Measurements from ENCODE around the gene DNMT3A. TPM values are rescaled to one million over a fixed set of nuclear protein-coding genes. Genes with fewer than 3 reads are reported as not detected.

Gene DNMT3A
- total RNA-seq, 1 donor from 2014 or later, result 101 TPM

DNA sequence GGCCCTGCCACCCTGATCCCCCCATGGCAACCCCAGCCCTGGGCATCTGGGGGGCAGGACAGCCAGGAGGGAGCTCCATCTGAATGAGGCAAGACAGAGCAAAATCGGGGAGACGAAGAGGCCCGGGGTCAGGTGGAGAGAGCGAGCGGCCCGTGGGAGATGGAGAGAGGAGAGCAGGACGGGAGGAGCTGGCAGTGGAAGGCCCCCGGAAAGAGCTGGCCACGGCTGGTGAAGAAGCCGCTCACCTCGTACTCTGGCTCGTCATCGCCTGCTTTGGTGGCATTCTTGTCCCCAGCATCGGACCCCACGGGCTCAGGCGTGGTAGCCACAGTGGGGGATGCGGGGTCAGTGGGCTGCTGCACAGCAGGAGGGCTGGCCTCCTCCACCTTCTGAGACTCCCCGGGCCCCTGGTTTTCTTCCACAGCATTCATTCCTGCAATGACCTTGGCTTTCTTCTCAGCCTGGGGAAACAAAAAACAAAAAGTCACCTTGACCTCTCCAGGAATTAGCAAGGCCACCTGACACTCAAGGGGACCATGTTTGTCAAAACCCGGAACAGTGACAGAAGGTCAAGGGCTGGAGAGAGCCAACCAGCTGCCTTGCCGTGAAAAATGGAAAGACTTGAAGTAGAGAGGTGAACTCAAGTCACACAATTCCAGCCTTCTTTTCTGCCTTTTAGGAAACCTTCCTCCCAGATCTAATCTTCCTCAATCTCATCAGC is 93.8 kb downstream of the DNMT3A start:
- Mint-ChIP-seq H3K27ac (no peak overlapping the region), H3K27me3 (ENCODE audit: insufficient read depth) (no peaks in the 10 kb centered on the region), H3K36me3 (ENCODE audit: low read depth) (peaks cover 33% of the 10 kb centered on the region), H3K4me3 (no peak overlapping the region), H3K4me1 (ENCODE audit: low read depth) (peaks cover 21% of the 10 kb centered on the region), H3K9me3 (no peaks in the 10 kb centered on the region)
- DNase-seq (ENCODE audit: low spot score), result no peak
- intact Hi-C loops (cut with micrococcal nuclease), result no loop called here

DNA sequence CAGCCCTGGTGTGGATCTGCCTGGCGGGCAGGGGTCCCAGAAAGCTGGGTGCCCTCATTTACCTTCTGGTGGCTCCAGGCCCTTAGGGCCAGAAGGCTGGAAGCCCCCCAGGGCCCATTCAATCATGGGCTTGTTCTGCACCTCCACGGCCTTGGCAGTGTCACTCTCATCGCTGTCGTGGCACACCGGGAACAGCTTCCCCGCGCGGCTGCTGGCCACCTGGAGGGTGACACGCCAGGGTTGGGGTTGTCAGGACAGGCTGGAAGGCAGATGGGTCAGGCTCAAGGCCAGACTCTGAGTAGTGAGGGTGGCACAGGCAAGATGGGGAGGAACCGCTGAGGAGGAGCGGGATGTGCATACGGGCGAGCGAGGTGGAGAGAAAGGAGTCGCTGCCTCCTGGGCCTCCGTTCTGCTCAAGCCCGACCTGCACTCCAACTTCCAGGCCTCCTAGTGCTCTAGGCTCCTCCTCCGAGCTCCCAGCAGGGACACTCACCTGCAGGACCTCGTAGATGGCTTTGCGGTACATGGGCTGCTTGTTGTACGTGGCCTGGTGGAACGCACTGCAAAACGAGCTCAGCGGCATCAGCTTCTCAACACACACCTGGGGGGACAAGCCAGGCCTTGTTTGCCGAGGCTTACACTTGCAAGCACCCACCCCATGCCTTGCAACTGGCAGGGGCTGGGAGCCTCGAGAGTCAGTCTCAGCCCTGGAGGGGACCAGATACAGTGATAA is 95.0 kb downstream of the DNMT3A start:
- H3K27me3 Mint-ChIP-seq (ENCODE audit: insufficient read depth), result no peaks in the 10 kb centered on the region
- intact Hi-C loops (cut with micrococcal nuclease), result no loop called here

DNA sequence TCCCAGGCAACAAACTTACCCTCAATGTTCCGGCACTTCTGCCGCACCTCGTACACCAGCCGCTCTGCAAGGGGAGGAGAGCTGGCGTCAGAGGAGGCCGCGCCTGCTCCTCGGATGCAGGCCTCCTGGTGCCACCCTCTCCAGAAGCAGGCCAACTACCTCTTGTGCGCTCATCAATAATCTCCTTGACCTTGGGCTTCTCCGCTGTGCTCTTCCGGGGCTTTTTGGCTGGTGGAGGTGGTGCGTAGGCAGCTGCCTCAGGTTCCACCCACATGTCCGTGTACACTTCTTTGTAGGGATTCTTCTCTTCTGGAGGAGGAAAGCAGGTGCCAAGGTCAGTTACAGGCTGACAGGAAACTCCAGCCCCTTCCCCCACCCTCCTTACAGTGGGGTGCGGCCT is 95.7 kb downstream of the DNMT3A start:
- intact Hi-C loops (cut with micrococcal nuclease), result no loop called here
- peaks cover 17% of the 10 kb centered on the region for H3K4me1 Mint-ChIP-seq (ENCODE audit: low read depth)

More for the DNA sequence above, 95.0 kb downstream of the DNMT3A start:
- Mint-ChIP-seq H3K9me3 (no peaks in the 10 kb centered on the region), H3K4me3 (no peak overlapping the region), H3K27ac (no peak overlapping the region), H3K36me3 (ENCODE audit: low read depth) (peaks cover 39% of the 10 kb centered on the region), H3K4me1 (ENCODE audit: low read depth) (peaks cover 17% of the 10 kb centered on the region)
- no peak for DNase-seq (ENCODE audit: low spot score)

DNA sequence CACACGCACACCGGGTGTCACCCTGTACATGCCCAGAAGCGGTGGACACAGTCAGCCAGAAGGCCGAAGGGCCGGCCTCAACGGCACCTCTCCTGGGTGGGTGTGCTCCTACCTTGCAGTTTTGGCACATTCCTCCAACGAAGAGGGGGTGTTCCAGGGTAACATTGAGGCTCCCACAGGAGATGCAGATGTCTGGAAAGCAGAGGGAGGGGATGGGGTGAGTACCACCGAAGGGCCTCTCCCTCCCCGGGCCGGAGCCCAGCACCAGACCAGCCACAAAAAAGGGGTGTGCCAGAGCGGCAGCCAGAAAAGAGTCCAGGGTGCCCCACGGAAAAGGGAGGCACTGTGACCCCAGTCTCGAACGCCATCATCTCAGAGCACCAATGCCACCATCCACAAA is 96.6 kb downstream of the DNMT3A start:
- H3K27me3 Mint-ChIP-seq (ENCODE audit: insufficient read depth), result no peaks in the 10 kb centered on the region
- no peak overlapping the region for H3K27ac Mint-ChIP-seq
- H3K36me3 Mint-ChIP-seq (ENCODE audit: low read depth), result peaks cover 41% of the 10 kb centered on the region
- intact Hi-C loops (cut with micrococcal nuclease), result no loop called here
- H3K4me3 Mint-ChIP-seq, result no peak overlapping the region
- peaks cover 10% of the 10 kb centered on the region for H3K4me1 Mint-ChIP-seq (ENCODE audit: low read depth)
- DNase-seq (ENCODE audit: low spot score), result no peak
- H3K9me3 Mint-ChIP-seq, result no peaks in the 10 kb centered on the region

More for the DNA sequence above, 95.7 kb downstream of the DNMT3A start:
- Mint-ChIP-seq H3K36me3 (ENCODE audit: low read depth) (peaks cover 41% of the 10 kb centered on the region), H3K27ac (no peak overlapping the region), H3K9me3 (no peaks in the 10 kb centered on the region), H3K27me3 (ENCODE audit: insufficient read depth) (no peaks in the 10 kb centered on the region), H3K4me3 (no peak overlapping the region)
- no peak for DNase-seq (ENCODE audit: low spot score)

DNA sequence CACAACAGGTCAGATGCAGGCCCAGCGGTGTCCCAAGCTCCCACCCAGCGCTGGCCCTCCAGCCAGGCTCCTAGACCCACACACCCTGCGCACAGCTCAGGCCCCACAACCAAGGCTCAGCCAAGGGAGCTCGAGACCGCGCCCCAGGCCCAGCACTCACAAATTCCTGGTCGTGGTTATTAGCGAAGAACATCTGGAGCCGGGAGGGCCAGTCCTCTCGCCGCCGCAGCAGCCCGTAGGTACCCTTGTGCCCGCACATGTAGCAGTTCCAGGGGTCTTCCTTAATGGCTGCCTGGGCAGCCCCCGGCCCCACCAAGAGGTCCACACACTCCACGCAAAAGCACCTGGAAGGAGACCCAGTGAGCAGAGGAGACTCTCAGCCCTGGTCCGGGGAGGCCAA is 97.7 kb downstream of the DNMT3A start:
- Mint-ChIP-seq H3K4me3 (no peak overlapping the region), H3K9me3 (no peaks in the 10 kb centered on the region), H3K27me3 (ENCODE audit: insufficient read depth) (no peaks in the 10 kb centered on the region), H3K36me3 (ENCODE audit: low read depth) (peaks cover 37% of the 10 kb centered on the region), H3K27ac (no peak overlapping the region), H3K4me1 (ENCODE audit: low read depth) (peaks cover 1% of the 10 kb centered on the region)
- intact Hi-C loops (cut with micrococcal nuclease), result no loop called here
- no peak for DNase-seq (ENCODE audit: low spot score)

DNA sequence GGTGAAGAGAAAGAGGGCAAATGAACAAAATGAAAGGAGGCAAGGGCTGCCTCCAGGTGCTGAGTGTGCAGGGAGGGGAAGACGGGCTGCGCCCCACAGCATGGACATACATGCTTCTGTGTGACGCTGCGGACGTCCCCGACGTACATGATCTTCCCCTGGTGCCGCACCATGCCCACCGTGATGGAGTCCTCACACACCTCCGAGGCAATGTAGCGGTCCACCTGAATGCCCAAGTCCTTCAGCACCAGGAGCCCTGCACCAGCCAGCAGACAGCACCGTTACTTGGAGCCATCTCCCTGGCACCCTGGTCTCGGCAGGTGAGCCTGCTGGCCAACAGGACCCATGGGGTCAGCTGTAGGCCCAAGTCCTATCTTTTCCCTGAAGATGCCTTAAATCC is 100.3 kb downstream of the DNMT3A start:
- Mint-ChIP-seq H3K4me1 (ENCODE audit: low read depth) (no peaks in the 10 kb centered on the region), H3K4me3 (no peak overlapping the region), H3K9me3 (no peaks in the 10 kb centered on the region), H3K27me3 (ENCODE audit: insufficient read depth) (no peaks in the 10 kb centered on the region), H3K36me3 (ENCODE audit: low read depth) (peaks cover 46% of the 10 kb centered on the region), H3K27ac (no peak overlapping the region)
- intact Hi-C loops (cut with micrococcal nuclease), result no loop called here
- no peak for DNase-seq (ENCODE audit: low spot score)

DNA sequence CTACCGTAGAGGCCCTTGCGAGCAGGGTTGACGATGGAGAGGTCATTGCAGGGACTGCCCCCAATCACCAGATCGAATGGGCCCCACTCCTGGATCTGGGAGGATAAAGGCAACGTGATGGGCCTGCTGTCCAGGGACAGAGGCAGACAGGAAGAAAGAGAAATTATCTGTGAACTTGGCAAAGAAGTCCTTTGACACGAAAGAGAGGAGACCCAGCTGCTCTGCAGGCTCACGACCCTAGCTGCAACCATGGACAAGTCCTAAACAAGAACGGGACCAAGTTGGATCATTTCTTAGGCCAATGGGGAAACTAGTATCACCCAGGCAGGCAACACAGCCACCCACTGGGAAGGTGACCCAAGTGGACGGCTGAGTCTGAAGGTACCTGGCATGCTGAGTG is 101.1 kb downstream of the DNMT3A start:
- H3K27me3 Mint-ChIP-seq (ENCODE audit: insufficient read depth), result no peaks in the 10 kb centered on the region
- H3K4me3 Mint-ChIP-seq, result no peak overlapping the region
- peaks cover 42% of the 10 kb centered on the region for H3K36me3 Mint-ChIP-seq (ENCODE audit: low read depth)
- no peak overlapping the region for H3K27ac Mint-ChIP-seq
- no peak for DNase-seq (ENCODE audit: low spot score)
- no peaks in the 10 kb centered on the region for H3K9me3 Mint-ChIP-seq
- intact Hi-C loops (cut with micrococcal nuclease), result no loop called here
- H3K4me1 Mint-ChIP-seq (ENCODE audit: low read depth), result no peaks in the 10 kb centered on the region

DNA sequence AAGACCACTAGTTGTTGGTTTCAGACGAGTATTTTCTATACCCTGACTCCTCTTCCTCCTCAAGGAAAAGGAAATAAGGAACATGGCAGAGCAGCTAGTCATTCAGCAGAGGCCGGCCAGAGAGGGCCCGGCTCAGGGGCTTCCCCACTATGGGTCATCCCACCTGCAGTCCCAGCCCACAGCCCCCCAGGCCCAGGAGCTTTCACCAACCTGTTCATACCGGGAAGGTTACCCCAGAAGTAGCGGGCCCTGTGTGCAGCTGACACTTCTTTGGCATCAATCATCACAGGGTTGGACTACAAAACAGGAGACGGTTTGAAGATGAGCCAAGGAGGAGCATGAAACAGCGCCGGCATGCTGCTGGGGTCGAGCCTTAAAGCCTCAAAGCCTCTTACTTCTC is 102.8 kb downstream of the DNMT3A start:
- H3K27me3 Mint-ChIP-seq (ENCODE audit: insufficient read depth), result no peaks in the 10 kb centered on the region
- no peaks in the 10 kb centered on the region for H3K9me3 Mint-ChIP-seq
- peaks cover 55% of the 10 kb centered on the region for H3K36me3 Mint-ChIP-seq (ENCODE audit: low read depth)
- intact Hi-C loops (cut with micrococcal nuclease), result no loop called here
- no peak for DNase-seq (ENCODE audit: low spot score)
- H3K4me1 Mint-ChIP-seq (ENCODE audit: low read depth), result no peaks in the 10 kb centered on the region
- no peak overlapping the region for H3K4me3 Mint-ChIP-seq
- H3K27ac Mint-ChIP-seq, result peak overlapping the region; percentile 18

DNA sequence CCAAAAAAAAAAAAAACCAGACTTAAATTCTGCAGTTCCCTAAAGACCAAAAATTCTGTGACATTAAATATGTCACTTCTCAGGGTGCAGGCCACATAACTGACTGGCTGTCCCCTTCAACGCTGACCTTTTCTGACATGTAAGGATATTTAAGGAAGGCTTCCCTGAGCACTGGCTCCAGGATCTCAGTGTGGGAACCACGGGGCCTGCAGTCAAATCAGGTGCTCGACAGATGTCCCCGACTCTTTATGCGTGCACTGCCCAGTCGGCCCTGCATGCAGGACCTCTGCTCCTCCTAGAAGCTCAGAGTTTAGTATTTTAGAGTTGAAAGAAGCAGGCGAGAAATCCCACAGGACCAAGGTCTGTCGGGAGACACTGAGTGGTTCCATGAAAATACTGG is 104.0 kb downstream of the DNMT3A start:
- intact Hi-C loops (cut with micrococcal nuclease), result no loop called here
- DNase-seq (ENCODE audit: low spot score), result no peak
- Mint-ChIP-seq H3K36me3 (ENCODE audit: low read depth) (peaks cover 56% of the 10 kb centered on the region), H3K9me3 (no peaks in the 10 kb centered on the region), H3K4me1 (ENCODE audit: low read depth) (no peaks in the 10 kb centered on the region), H3K4me3 (no peak overlapping the region), H3K27me3 (ENCODE audit: insufficient read depth) (no peaks in the 10 kb centered on the region), H3K27ac (no peak overlapping the region)

DNA sequence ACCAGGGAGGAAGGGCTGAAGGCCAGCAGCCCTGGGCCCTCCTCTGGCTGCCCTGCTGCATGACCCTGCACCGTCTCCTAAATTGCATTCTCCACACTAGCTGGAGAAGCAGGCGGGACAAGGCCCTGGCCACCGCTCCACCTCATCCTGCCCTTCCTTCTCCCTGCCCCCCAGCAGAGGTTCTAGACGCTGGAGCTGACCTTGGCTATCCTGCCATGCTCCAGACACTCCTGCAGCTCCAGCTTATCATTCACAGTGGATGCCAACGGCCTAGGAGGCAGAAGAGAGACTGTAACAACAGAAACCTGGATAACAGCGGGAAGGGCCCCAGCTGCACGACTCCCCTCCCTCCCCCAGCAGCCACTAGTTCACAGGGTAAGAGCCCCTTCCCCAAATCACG is 105.0 kb downstream of the DNMT3A start:
- H3K4me1 Mint-ChIP-seq (ENCODE audit: low read depth), result no peaks in the 10 kb centered on the region
- intact Hi-C loops (cut with micrococcal nuclease), result no loop called here
- no peak overlapping the region for H3K27ac Mint-ChIP-seq
- peaks cover 54% of the 10 kb centered on the region for H3K36me3 Mint-ChIP-seq (ENCODE audit: low read depth)
- H3K4me3 Mint-ChIP-seq, result no peak overlapping the region
- no peaks in the 10 kb centered on the region for H3K27me3 Mint-ChIP-seq (ENCODE audit: insufficient read depth)
- no peaks in the 10 kb centered on the region for H3K9me3 Mint-ChIP-seq
- DNase-seq (ENCODE audit: low spot score), result no peak

DNA sequence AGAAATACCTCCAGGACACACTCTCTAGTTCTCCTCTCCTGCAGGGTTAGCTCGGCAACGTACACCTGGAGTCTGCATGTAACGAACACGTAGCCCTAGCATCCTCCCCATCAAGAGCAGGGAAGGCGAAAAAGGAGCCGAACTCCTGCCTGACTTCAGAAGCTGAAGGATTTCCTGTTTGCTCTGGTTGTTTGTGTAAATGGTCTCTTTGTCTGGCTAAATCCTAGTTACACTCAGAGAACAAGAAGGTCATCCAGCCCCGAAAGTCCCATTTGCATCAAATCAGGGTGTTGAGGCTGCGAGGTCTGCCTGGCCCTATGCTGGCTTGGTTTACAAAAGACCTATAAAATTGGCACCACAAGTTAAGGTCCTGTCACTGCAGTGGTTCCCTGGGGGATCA is 107.0 kb downstream of the DNMT3A start:
- no peaks in the 10 kb centered on the region for H3K4me1 Mint-ChIP-seq (ENCODE audit: low read depth)
- peaks cover 43% of the 10 kb centered on the region for H3K36me3 Mint-ChIP-seq (ENCODE audit: low read depth)
- DNase-seq (ENCODE audit: low spot score), result no peak
- no peaks in the 10 kb centered on the region for H3K9me3 Mint-ChIP-seq
- H3K27ac Mint-ChIP-seq, result no peak overlapping the region
- intact Hi-C loops (cut with micrococcal nuclease), result no loop called here
- H3K4me3 Mint-ChIP-seq, result no peak overlapping the region
- no peaks in the 10 kb centered on the region for H3K27me3 Mint-ChIP-seq (ENCODE audit: insufficient read depth)

DNA sequence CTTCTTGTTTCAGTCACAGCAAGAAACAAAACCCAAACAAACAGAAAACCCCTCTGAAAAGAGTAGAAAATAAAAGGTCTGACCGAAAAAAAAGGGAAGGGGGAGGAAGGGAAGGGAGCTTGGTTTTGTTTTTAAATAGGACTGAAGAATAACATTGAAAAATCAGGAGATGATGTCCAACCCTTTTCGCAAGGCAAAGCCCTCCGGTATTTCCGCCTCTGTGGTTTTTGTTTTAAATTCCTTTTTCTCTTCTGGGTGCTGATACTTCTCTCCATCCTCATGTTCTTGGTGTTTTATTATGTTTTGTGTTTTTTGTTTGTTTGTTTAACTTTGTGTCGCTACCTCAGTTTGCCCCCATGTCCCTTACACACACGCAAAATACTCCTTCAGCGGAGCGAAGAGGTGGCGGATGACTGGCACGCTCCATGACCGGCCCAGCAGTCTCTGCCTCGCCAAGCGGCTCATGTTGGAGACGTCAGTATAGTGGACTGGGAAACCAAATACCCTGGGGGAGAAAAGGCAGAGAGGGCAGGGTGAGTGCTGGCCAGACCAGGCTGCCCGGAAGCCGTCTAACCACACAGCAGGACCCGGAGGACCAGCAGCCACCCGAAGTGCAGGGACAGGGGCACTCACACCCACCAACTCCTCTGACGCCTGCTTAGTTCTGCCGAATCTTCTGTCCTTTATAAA is 107.7 kb downstream of the DNMT3A start:
- Mint-ChIP-seq H3K4me1 (ENCODE audit: low read depth) (no peaks in the 10 kb centered on the region), H3K36me3 (ENCODE audit: low read depth) (peaks cover 42% of the 10 kb centered on the region), H3K27me3 (ENCODE audit: insufficient read depth) (no peaks in the 10 kb centered on the region), H3K4me3 (no peak overlapping the region), H3K9me3 (no peaks in the 10 kb centered on the region), H3K27ac (no peak overlapping the region)
- no peak for DNase-seq (ENCODE audit: low spot score)
- intact Hi-C loops (cut with micrococcal nuclease), result no loop called here

DNA sequence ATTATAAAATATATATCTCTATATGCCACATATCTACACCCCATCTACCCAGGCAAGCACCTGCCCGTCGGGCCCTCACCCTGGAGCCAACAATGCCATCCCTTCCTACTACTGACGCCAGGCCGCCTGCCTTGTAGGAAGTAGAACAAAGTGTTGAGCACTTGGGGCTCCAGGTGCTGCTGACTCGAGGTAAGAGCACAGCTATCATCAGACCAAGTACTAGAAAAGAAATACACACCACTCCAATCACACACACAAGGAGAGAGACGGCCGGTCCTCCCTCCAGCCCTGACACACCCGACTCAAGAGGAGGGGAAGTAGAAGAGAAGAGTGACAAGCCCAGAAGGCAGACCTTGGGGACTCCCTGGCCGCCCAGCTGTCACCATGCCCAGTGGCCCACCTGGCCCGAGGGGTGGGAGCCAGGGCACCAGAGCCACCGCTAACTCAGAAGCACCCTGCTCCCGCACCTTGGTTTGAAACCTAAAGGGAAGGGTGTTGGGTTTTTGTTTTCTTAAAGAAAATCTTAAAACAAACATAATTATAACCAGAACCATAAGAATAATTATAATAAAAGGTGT is 109.4 kb downstream of the DNMT3A start:
- peaks cover under 1% of the 10 kb centered on the region for H3K4me1 Mint-ChIP-seq (ENCODE audit: low read depth)
- peaks cover 38% of the 10 kb centered on the region for H3K36me3 Mint-ChIP-seq (ENCODE audit: low read depth)
- H3K27ac Mint-ChIP-seq, result no peak overlapping the region

More for the DNA sequence above, 109.4 kb downstream of the DNMT3A start:
- DNase-seq (ENCODE audit: low spot score), result no peak
- intact Hi-C loops (cut with micrococcal nuclease), result no loop called here
- H3K4me3 Mint-ChIP-seq, result no peak overlapping the region
- H3K27me3 Mint-ChIP-seq (ENCODE audit: insufficient read depth), result no peaks in the 10 kb centered on the region
- no peaks in the 10 kb centered on the region for H3K9me3 Mint-ChIP-seq
